ENCODE results near the gene AGBL3. TPM values are rescaled to one million over a fixed set of nuclear protein-coding genes. Genes with fewer than 3 reads are reported as not detected.

AGBL3 gene
- total and polyA plus RNA-seq, 2 of the 8 experiments (the other 6 are each of a cell fraction or from before 2014, with no cell fraction given): 1.1 to 1.9 TPM

DNA sequence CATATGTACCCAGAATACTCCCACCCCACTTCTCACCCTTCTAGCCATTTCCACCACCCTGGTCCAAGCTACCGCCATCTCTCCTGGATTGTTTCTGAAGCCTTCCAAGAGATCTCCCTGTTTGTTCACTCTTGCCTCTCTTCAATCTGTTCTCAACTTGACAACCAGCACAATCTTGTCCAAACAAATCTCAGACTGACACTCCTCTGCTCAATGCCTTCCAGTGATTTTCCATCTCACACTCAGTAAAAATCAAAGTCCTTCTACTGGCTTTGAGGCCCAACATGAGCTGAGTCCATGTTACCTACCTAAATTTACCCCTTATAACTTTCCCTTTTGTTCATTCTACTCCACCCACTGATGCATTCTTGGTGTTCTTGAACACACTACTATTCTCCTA is 128.3 kb downstream of the AGBL3 start (continued):
- TF ChIP-seq, protein P1, sequence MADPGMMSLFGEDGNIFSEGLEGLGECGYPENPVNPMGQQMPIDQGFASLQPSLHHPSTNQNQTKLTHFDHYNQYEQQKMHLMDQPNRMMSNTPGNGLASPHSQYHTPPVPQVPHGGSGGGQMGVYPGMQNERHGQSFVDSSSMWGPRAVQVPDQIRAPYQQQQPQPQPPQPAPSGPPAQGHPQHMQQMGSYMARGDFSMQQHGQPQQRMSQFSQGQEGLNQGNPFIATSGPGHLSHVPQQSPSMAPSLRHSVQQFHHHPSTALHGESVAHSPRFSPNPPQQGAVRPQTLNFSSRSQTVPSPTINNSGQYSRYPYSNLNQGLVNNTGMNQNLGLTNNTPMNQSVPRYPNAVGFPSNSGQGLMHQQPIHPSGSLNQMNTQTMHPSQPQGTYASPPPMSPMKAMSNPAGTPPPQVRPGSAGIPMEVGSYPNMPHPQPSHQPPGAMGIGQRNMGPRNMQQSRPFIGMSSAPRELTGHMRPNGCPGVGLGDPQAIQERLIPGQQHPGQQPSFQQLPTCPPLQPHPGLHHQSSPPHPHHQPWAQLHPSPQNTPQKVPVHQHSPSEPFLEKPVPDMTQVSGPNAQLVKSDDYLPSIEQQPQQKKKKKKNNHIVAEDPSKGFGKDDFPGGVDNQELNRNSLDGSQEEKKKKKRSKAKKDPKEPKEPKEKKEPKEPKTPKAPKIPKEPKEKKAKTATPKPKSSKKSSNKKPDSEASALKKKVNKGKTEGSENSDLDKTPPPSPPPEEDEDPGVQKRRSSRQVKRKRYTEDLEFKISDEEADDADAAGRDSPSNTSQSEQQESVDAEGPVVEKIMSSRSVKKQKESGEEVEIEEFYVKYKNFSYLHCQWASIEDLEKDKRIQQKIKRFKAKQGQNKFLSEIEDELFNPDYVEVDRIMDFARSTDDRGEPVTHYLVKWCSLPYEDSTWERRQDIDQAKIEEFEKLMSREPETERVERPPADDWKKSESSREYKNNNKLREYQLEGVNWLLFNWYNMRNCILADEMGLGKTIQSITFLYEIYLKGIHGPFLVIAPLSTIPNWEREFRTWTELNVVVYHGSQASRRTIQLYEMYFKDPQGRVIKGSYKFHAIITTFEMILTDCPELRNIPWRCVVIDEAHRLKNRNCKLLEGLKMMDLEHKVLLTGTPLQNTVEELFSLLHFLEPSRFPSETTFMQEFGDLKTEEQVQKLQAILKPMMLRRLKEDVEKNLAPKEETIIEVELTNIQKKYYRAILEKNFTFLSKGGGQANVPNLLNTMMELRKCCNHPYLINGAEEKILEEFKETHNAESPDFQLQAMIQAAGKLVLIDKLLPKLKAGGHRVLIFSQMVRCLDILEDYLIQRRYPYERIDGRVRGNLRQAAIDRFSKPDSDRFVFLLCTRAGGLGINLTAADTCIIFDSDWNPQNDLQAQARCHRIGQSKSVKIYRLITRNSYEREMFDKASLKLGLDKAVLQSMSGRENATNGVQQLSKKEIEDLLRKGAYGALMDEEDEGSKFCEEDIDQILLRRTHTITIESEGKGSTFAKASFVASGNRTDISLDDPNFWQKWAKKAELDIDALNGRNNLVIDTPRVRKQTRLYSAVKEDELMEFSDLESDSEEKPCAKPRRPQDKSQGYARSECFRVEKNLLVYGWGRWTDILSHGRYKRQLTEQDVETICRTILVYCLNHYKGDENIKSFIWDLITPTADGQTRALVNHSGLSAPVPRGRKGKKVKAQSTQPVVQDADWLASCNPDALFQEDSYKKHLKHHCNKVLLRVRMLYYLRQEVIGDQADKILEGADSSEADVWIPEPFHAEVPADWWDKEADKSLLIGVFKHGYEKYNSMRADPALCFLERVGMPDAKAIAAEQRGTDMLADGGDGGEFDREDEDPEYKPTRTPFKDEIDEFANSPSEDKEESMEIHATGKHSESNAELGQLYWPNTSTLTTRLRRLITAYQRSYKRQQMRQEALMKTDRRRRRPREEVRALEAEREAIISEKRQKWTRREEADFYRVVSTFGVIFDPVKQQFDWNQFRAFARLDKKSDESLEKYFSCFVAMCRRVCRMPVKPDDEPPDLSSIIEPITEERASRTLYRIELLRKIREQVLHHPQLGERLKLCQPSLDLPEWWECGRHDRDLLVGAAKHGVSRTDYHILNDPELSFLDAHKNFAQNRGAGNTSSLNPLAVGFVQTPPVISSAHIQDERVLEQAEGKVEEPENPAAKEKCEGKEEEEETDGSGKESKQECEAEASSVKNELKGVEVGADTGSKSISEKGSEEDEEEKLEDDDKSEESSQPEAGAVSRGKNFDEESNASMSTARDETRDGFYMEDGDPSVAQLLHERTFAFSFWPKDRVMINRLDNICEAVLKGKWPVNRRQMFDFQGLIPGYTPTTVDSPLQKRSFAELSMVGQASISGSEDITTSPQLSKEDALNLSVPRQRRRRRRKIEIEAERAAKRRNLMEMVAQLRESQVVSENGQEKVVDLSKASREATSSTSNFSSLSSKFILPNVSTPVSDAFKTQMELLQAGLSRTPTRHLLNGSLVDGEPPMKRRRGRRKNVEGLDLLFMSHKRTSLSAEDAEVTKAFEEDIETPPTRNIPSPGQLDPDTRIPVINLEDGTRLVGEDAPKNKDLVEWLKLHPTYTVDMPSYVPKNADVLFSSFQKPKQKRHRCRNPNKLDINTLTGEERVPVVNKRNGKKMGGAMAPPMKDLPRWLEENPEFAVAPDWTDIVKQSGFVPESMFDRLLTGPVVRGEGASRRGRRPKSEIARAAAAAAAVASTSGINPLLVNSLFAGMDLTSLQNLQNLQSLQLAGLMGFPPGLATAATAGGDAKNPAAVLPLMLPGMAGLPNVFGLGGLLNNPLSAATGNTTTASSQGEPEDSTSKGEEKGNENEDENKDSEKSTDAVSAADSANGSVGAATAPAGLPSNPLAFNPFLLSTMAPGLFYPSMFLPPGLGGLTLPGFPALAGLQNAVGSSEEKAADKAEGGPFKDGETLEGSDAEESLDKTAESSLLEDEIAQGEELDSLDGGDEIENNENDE (IDR thresholded peaks at IDR 0.05; ENCODE audit: insufficient replicate concordance, low read length): no peak
- TF ChIP-seq MAFK (IDR thresholded peaks at IDR 0.05; ENCODE audit: low read depth, low read length) (no peak), ASH2L (IDR thresholded peaks at IDR 0.05; ENCODE audit: low read length) (no peak)

Measured in H1 (cell line).